K562 (cell line): ENCODE data around the gene C16orf74. TPM values are rescaled to one million over a fixed set of nuclear protein-coding genes. Genes with fewer than 3 reads are reported as not detected.

Source experiments
- CREM ChIP-seq: IDR thresholded peaks from 2 replicates; pipeline ENCODE4 v1.6.1; 2014; ENCODE audit warnings: antibody characterized with exemption, low read depth
- FOXJ2 ChIP-seq: fragments of 200-800 bp; sonication (Bioruptor generic); IDR thresholded peaks from 2 replicates; pipeline ENCODE4 v1.6.1; 2016; ENCODE audit warnings: missing genetic modification characterization, missing compliant biosample characterization
- NFIX ChIP-seq: fragments of 250-450 bp; sonication (Bioruptor Pico); IDR thresholded peaks from 2 replicates; pipeline ENCODE4 v1.4.0; 2020; ENCODE audit warnings: low read depth, mild to moderate bottlenecking, moderate library complexity
- POLR2AphosphoS5 ChIP-seq: IDR thresholded peaks from 2 replicates; pipeline ENCODE4 v1.6.1; 2011; ENCODE audit warnings: mild to moderate bottlenecking, low read depth, low read length, moderate library complexity; ENCODE audit not compliant: control insufficient read depth, insufficient read depth
- POLR2B ChIP-seq: fragments of 450-650 bp; IDR thresholded peaks from 2 replicates; pipeline ENCODE4 v1.6.1; 2018; ENCODE audit warnings: low read depth; ENCODE audit not compliant: partially characterized antibody
- RBM14 ChIP-seq: fragments of 200-400 bp; formaldehyde crosslinking; IDR thresholded peaks from 2 replicates; pipeline ENCODE4 v1.6.1; 2018; ENCODE audit warnings: low read depth, mild to moderate bottlenecking, low read length, moderate library complexity, borderline replicate concordance; ENCODE audit not compliant: insufficient read depth
- RBM22 ChIP-seq: fragments of 200-400 bp; formaldehyde crosslinking; IDR thresholded peaks from 2 replicates; pipeline ENCODE4 v1.6.1; 2018; ENCODE audit warnings: low read length, low read depth; ENCODE audit not compliant: poor library complexity, severe bottlenecking
- REST ChIP-seq, 2 experiments: fragments of 450-650 bp; formaldehyde crosslinking in 1 of 2; IDR thresholded peaks; 2 replicates each; pipeline versions ENCODE4 v1.4.0 to v1.6.1; 2014 to 2020; ENCODE audit warnings: mild to moderate bottlenecking in 2 of 2, borderline replicate concordance in 1 of 2, low read depth in 1 of 2
- RNF2 ChIP-seq: sonication (generic); IDR thresholded peaks from 2 replicates; pipeline ENCODE4 v1.6.1; 2016
- U2AF2 ChIP-seq: fragments of 200-400 bp; formaldehyde crosslinking; optimal IDR thresholded peaks from 2 replicates; pipeline ENCODE3; 2017; ENCODE audit warnings: low read depth, mild to moderate bottlenecking, low read length
- ZNF174 ChIP-seq: fragments of 250-450 bp; sonication (Bioruptor Pico); IDR thresholded peaks from 2 replicates; pipeline ENCODE4 v1.4.0; 2020; ENCODE audit warnings: mild to moderate bottlenecking
- ZNF75A ChIP-seq: fragments of 450-650 bp; formaldehyde crosslinking; IDR thresholded peaks from 2 replicates; pipeline ENCODE4 v1.4.0; 2020; ENCODE audit warnings: mild to moderate bottlenecking
- polyA plus RNA-seq, 8 experiments: library from polyadenylated mRNA; depleted of rRNA in 4 of 8; stranded (reverse) in 5 of 8; unstranded in 3 of 8; fragments of >200 nt; fragmentation: Nextera tagmentation in 2 of 8; fragmentation: Illumina TruSeq in 1 of 8; extraction: Ambion mirVana in 2 of 8; extraction: Trizol in 1 of 8; gene quantifications; 2 replicates each; pipeline versions ENCODE4 v1.2.1 to v1.2.3, GENCODE V29; 2011 to 2014; ENCODE audit warnings: inconsistent platforms in 1 of 8, missing spikeins in 1 of 8
- total RNA-seq, 7 experiments: library from RNA; depleted of rRNA in 6 of 7; stranded (reverse); fragments of >200 nt in 6 of 7; fragmentation: Illumina TruSeq in 2 of 7; extraction: Trizol in 2 of 7; gene quantifications; 2 replicates each; pipeline versions ENCODE4 v1.2.1 to v1.2.3, GENCODE V29; 2011 to 2021; ENCODE audit warnings: low replicate concordance in 1 of 7
- TF ChIP-seq, protein P1 (sequence below), 2 experiments: IDR thresholded peaks; 2 replicates each; pipeline ENCODE4 v1.6.1; 2012; ENCODE audit warnings: improper control_type of control experiment in 2 of 2, low read depth in 2 of 2, low read length in 2 of 2, borderline replicate concordance in 1 of 2
- TF ChIP-seq, protein P2 (sequence below): fragments of 250-450 bp; sonication (Bioruptor Pico); IDR thresholded peaks from 2 replicates; pipeline ENCODE4 v1.8.0; 2022; ENCODE audit warnings: moderate library complexity, mild to moderate bottlenecking, inconsistent platforms

The C16orf74 gene
- total and polyA plus RNA-seq, 9 of the 15 experiments (the other 6 are each of a cell fraction or from before 2014, with no cell fraction given) = not detected

DNA sequence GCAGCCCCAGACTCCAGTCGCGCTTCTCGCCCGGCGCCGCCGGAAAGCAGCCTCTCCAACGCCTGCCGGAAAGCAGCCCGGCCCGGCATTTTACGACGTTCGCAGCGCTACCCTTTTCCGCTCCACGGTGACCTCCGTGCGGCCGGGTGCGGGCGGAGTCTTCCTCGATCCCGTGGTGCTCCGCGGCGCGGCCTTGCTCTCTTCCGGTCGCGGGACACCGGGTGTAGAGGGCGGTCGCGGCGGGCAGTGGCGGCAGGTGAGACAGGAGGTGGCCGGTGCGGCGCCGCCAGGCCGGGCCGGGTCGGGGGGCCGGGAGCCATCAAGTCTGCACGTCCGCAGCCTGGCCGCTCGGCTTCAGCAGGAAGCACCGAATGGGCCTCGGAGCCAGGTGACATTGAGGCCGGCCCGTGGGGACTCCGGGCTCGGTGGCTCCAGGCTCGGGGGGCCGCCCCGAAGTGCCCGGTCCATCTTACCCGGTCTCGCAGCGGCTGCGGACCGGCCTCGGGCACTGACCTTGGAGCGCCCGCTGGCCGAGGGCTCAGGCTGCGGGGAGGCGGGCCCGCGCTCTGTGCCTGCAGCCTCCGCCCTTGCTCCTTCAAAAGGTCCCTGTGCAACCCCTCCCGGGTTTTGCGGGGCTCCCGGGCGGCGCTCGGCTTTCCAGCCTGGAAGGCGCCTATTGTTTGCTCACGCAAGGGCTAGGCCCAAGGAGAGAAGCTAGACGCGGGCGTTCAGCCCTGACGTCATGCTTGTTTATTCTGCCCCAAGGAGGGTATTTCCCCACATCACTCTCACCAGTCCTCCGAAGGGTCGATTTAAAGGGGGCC lies 48.8 kb upstream of the C16orf74 start, which contains the start of the genes COX4I1 and EMC8 (continued):
- TF ChIP-seq, protein P1, sequence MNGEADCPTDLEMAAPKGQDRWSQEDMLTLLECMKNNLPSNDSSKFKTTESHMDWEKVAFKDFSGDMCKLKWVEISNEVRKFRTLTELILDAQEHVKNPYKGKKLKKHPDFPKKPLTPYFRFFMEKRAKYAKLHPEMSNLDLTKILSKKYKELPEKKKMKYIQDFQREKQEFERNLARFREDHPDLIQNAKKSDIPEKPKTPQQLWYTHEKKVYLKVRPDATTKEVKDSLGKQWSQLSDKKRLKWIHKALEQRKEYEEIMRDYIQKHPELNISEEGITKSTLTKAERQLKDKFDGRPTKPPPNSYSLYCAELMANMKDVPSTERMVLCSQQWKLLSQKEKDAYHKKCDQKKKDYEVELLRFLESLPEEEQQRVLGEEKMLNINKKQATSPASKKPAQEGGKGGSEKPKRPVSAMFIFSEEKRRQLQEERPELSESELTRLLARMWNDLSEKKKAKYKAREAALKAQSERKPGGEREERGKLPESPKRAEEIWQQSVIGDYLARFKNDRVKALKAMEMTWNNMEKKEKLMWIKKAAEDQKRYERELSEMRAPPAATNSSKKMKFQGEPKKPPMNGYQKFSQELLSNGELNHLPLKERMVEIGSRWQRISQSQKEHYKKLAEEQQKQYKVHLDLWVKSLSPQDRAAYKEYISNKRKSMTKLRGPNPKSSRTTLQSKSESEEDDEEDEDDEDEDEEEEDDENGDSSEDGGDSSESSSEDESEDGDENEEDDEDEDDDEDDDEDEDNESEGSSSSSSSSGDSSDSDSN (IDR thresholded peaks at IDR 0.05; ENCODE audit: borderline replicate concordance in 1 of 2, low read depth in 2 of 2, low read length in 2 of 2) = peak in 1 of 2 experiments; percentile 9; a peak in 1 of 4 replicates
- peak; percentile 58; the same call in 1 of the 2 replicates for TF ChIP-seq RNF2
- 0 out of 2 replicates have a peak, but pooled peaks have one; percentile 47 for TF ChIP-seq RBM14
- peak; percentile 78 for TF ChIP-seq CREM
- TF ChIP-seq, protein P2, sequence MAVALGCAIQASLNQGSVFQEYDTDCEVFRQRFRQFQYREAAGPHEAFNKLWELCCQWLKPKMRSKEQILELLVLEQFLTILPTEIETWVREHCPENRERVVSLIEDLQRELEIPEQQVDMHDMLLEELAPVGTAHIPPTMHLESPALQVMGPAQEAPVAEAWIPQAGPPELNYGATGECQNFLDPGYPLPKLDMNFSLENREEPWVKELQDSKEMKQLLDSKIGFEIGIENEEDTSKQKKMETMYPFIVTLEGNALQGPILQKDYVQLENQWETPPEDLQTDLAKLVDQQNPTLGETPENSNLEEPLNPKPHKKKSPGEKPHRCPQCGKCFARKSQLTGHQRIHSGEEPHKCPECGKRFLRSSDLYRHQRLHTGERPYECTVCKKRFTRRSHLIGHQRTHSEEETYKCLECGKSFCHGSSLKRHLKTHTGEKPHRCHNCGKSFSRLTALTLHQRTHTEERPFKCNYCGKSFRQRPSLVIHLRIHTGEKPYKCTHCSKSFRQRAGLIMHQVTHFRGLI = no peak
- peak; percentile 78 for TF ChIP-seq POLR2AphosphoS5
- TF ChIP-seq NFIX (CRISPR knock-in tag) = no peak
- no peak for TF ChIP-seq ZNF75A (CRISPR knock-in tag)
- no peak for TF ChIP-seq REST (IDR thresholded peaks at IDR 0.05; ENCODE audit: borderline replicate concordance)
- TF ChIP-seq REST (CRISPR knock-in tag; IDR thresholded peaks at IDR 0.05; ENCODE audit: low read depth) = no peak
- TF ChIP-seq POLR2B = peak; percentile 82
- peak; percentile 45; the same call in 1 of the 2 replicates for TF ChIP-seq FOXJ2 (tag)
- TF ChIP-seq ZNF174 = no peak
- no peak for TF ChIP-seq U2AF2
- TF ChIP-seq RBM22 = no peak
